Trophoblast cell (in vitro differentiated cells and primary cell): Measurements from ENCODE around the gene GYG2.

Experiments
- DNase-seq, 2 donors: peaks; one replicate each; pipeline ENCODE4 v3.0.0-alpha.2; 2016
- H2AFZ ChIP-seq: 2 replicates; pipeline ENCODE4 v1.6.1; 2013; ENCODE audit warnings: low read length, moderate library complexity, mild to moderate bottlenecking; ENCODE audit not compliant: insufficient read depth, poor library complexity
- H2AK5ac ChIP-seq: 2 replicates; pipeline ENCODE4 v1.6.1; 2013; ENCODE audit warnings: mild to moderate bottlenecking, low read length
- H2BK120ac ChIP-seq: 2 replicates; pipeline ENCODE4 v1.6.1; 2013; ENCODE audit warnings: low read length, mild to moderate bottlenecking, moderate library complexity; ENCODE audit not compliant: insufficient read depth, poor library complexity
- H2BK12ac ChIP-seq: 2 replicates; pipeline ENCODE4 v1.6.1; 2013; ENCODE audit warnings: mild to moderate bottlenecking, low read length, moderate library complexity
- H2BK5ac ChIP-seq: 2 replicates; pipeline ENCODE4 v1.6.1; 2013; ENCODE audit warnings: low read length, low read depth, moderate library complexity, mild to moderate bottlenecking; ENCODE audit not compliant: poor library complexity
- H3K14ac ChIP-seq: 2 replicates; pipeline ENCODE4 v1.6.1; 2013; ENCODE audit warnings: mild to moderate bottlenecking, low read length
- H3K18ac ChIP-seq: 2 replicates; pipeline ENCODE4 v1.6.1; 2013; ENCODE audit warnings: mild to moderate bottlenecking, low read length
- H3K23ac ChIP-seq: 2 replicates; pipeline ENCODE4 v1.6.1; 2013; ENCODE audit warnings: low read length
- H3K27ac ChIP-seq: 2 replicates; pipeline ENCODE4 v1.5.1; 2013; ENCODE audit warnings: low read depth, mild to moderate bottlenecking, inconsistent platforms, low read length, moderate library complexity
- H3K27me3 ChIP-seq: 2 replicates; pipeline ENCODE4 v1.6.1; 2013; ENCODE audit warnings: inconsistent platforms, mild to moderate bottlenecking, low read length, moderate library complexity; ENCODE audit not compliant: insufficient read depth
- H3K36me3 ChIP-seq, 2 experiments: 1 replicate in 1 of 2; 2 replicates in 1 of 2; pipeline ENCODE4 v1.6.1; 2013; ENCODE audit warnings: low read length in 2 of 2, mild to moderate bottlenecking in 2 of 2, moderate library complexity in 1 of 2; ENCODE audit not compliant: insufficient read depth in 2 of 2, control insufficient read depth in 1 of 2
- H3K4ac ChIP-seq: 2 replicates; pipeline ENCODE4 v1.6.1; 2013; ENCODE audit warnings: low read depth, mild to moderate bottlenecking, low read length, moderate library complexity
- H3K4me1 ChIP-seq, 2 experiments: 1 replicate in 1 of 2; 2 replicates in 1 of 2; pipeline ENCODE4 v1.6.1; 2013; ENCODE audit warnings: low read length in 2 of 2, mild to moderate bottlenecking in 2 of 2, moderate library complexity in 1 of 2; ENCODE audit not compliant: insufficient read depth in 2 of 2, control insufficient read depth in 1 of 2
- H3K4me2 ChIP-seq: 2 replicates; pipeline ENCODE4 v1.6.1; 2013; ENCODE audit warnings: inconsistent platforms, mild to moderate bottlenecking, low read length, moderate library complexity
- H3K4me3 ChIP-seq: 2 replicates; pipeline ENCODE4 v1.5.1; 2013; ENCODE audit warnings: mild to moderate bottlenecking, low read depth, low read length, inconsistent platforms
- H3K79me1 ChIP-seq: one replicate; pipeline ENCODE4 v1.6.1; 2013; ENCODE audit warnings: low read length
- H3K79me2 ChIP-seq: 2 replicates; pipeline ENCODE4 v1.6.1; 2013; ENCODE audit warnings: low read length, mild to moderate bottlenecking; ENCODE audit not compliant: control insufficient read depth, insufficient read depth, poor library complexity
- H3K9ac ChIP-seq: 2 replicates; pipeline ENCODE4 v1.6.1; 2013; ENCODE audit warnings: mild to moderate bottlenecking, low read length
- H3K9me3 ChIP-seq: 2 replicates; pipeline ENCODE4 v1.6.1; 2013; ENCODE audit warnings: low read depth, mild to moderate bottlenecking, control low read depth, inconsistent platforms, low read length; ENCODE audit not compliant: insufficient read depth
- H4K12ac ChIP-seq: 2 replicates; pipeline ENCODE4 v1.6.1; 2013; ENCODE audit warnings: low read depth, mild to moderate bottlenecking, low read length, moderate library complexity
- H4K8ac ChIP-seq: 2 replicates; pipeline ENCODE4 v1.6.1; 2013; ENCODE audit warnings: low read depth, mild to moderate bottlenecking, low read length, moderate library complexity
- H4K91ac ChIP-seq: one replicate; pipeline ENCODE4 v1.6.1; 2013; ENCODE audit warnings: low read depth, mild to moderate bottlenecking, low read length, moderate library complexity
- WGBS: extraction: QIAGEN DNeasy Blood & Tissue Kit; methylation state at CpG from one replicate; pipeline ENCODE4 v1.1.7; 2013; ENCODE audit warnings: missing lambda C conversion rate; ENCODE audit not compliant: insufficient read length, insufficient coverage; ENCODE audit errors: extremely low coverage; 5-methylcytosine and 5-hydroxymethylcytosine counted together

Gene GYG2

GRCh38 chrX:2931612-2932011 lies 102.9 kb downstream of the GYG2 start:
- Histone ChIP-seq H2AFZ (no peak overlapping the region), H3K9ac (no peak overlapping the region), H3K9me3 (peaks cover 3% of the 10 kb centered on the region), H4K12ac (no peak overlapping the region), H3K4me1 (no peaks in the 10 kb centered on the region), H3K79me1 (peaks cover 14% of the 10 kb centered on the region), H3K4me3 (no peak overlapping the region), H2BK12ac (no peak overlapping the region), H2AK5ac (no peak overlapping the region), H3K79me2 (peaks cover 6% of the 10 kb centered on the region), H4K8ac (no peak overlapping the region), H3K18ac (no peak overlapping the region), H2BK5ac (no peak overlapping the region), H3K4me2 (no peak overlapping the region), H3K27me3 (no peaks in the 10 kb centered on the region), H2BK120ac (no peak overlapping the region), H3K14ac (no peak overlapping the region), H4K91ac (no peak overlapping the region), H3K4ac (no peak overlapping the region), H3K23ac (no peak overlapping the region), H3K36me3 (no peaks in the 10 kb centered on the region), H3K27ac (no peak overlapping the region)
- no CpG with 5 or more reads among the region's 4 CpGs for WGBS
- no peak for DNase-seq
